Posterior cingulate gyrus (tissue), 11 donors: ENCODE results near the gene GJB4.
"Not testable (repeated sequence)": the region's sequence is repeated elsewhere in the genome, so short reads cannot be mapped to it uniquely, and the experiment has no call there.

Source experiments
- DNase-seq, 10 donors: peaks; one replicate each; pipeline versions ENCODE4 v3.0.0 to v3.0.0-alpha.2; 2020 to 2021; ENCODE audit warnings: mixed read lengths in 3 of 10
- intact Hi-C: fragments of 100-400 bp; cut with DNase I; formaldehyde crosslinking; loops from one replicate; pipeline ENCODE4 v1.15.1; 2023

GJB4 gene

GRCh38 chr1:34759503-34760357, at the start of gene GJB4:
Gene GJB4, plus strand, starts transcription at chr1:34759740. Its CDS starts 1,515 bp downstream, at chr1:34761255.
- DNase-seq, result peak in 2 of 10 donors; percentile 17 to 26
- intact Hi-C loops, result no loop called here

GRCh38 chr1:34710812-34711211, 48.7 kb upstream of the GJB4 start:
- DNase-seq, result no peak
- intact Hi-C loops, result no loop called here

DNA sequence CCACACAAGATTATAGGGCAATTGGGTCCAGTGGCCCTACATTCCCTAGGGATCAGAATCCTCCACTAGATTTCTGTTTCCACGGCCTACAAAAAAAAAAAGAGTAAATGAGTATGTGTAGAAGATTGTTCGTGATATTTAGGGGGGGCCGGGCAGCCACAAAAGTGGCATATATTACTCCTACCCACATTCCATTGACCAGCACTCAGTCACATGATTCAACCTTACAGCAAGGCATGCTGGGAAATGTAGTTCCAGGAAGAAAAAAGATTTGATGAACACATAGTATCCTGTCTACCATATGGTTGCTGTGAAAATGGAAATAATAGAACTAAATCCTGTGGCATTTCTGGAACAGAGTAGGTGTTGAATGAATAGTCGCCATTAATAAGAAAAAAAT, 48.1 kb upstream of the GJB4 start:
- DNase-seq, result no peak
- intact Hi-C loops, result no loop called here

DNA sequence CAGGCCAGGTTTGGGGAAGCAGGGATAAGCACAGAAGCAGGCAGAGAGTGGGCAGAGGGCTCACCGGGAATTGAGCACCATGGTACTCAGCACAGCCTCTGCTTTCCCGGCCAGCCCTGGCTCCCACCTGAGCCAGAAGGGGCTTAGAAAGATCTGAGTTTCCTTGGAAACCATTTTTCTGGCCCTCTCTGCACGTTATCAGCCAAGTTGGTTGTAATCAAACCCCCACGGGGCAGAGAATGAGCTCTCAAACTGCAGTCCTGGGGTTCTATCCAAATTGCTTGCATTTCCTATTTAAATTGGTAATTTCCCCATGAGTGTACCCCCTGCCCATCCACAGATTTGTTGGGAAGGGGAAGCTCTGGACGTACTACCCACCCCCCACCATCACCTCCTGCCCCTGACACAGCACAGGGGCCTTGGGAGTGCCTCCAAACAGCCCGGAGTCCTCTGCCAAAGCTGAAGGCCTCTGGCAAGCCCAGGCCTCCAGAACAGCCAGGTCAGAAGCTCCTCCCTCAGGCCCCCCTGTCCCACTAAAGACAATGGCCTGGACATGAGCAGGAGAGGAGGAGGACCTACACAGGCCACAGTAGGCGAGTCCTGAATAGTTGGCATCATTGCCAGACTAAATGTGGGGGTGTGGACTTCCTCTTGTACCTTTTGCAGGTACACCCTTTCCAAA, 47.4 kb upstream of the GJB4 start:
- DNase-seq, result peak in 1 of 10 donors; percentile 83
- intact Hi-C loops, result no loop called here

- DNase-seq, result no peak
- intact Hi-C loops, result no loop called here
Observed at GRCh38 chr1:34713443-34713842, 46.1 kb upstream of the GJB4 start.

- DNase-seq, result no peak
- intact Hi-C loops, result no loop called here
Observed at GRCh38 chr1:34714386-34714785, 45.2 kb upstream of the GJB4 start.

DNA sequence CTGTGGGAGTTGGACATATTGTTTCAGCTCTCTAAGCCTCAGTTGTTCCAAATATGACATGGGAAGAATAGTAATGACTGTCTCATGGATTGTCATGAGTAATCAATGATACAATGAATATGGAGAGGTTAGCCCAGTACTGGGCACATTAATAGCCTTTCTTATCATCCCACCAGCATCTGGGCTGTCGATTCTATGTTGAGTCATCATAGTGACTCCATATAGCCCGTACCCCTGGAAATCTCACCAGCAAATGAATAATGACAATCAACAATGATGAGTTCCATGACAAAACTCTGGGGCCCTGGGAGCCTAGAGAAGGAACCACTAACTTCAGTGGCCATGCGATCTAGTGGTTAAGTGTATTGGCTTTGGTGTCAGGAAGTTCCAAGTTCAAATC, 44.4 kb upstream of the GJB4 start:
- DNase-seq, result no peak
- intact Hi-C loops, result no loop called here

- no peak for DNase-seq
- intact Hi-C loops, result no loop called here
Observed at GRCh38 chr1:34721241-34721640, 38.3 kb upstream of the GJB4 start.

DNA sequence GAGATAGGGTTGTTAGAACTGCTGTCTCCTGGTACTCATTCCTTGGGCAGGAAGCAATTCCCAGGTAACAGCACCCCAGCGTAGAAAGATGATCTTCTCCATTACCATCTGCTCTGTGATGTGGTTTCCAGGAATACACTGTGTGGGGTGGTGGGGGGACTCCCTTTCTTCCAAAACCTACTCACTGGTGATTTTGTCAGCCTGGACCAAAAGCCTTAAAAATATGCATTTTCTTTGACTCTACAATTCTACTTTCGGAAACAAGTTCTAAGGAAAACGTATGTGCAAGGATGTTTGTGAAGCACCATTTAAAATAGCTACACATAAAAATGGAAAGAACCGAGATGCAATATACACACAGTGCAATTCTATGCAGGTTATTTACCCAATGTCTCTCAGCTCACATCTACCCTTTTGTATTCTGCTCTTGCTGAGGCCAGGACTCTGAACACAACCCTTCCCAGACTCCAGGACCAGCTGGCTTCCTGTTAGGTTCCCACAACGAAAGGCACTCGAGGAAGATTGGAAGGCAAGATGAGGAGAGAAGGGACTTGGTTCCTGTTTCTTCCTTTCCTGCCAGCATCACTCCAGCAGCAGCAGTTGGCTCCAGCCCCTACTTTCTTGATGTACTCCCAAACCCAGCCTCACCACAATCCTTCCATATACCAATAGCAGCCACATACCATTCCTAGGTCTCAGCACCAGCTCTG, 37.7 kb upstream of the GJB4 start:
- intact Hi-C loops, result no loop called here
- no peak for DNase-seq

DNA sequence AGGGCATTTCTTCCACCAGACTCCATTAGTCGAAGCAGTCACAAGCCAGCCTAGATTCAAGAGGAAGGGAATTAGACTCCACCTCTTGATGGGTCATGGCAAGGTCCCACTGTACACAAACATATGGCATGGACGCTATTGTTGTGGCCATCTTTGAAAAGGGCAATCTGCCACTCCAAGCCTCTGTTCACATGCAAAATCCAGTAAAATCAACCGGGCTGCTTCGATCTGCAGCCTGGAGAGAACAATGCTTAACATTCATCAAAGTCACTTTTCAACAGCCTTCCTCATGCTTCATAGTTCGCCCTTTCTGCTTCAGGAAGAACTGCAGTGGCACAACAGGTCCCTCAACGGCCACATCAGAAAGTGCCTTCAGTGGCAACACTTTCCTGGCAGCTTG, 32.7 kb upstream of the GJB4 start:
- intact Hi-C loops, result no loop called here
- DNase-seq, result no peak

DNA sequence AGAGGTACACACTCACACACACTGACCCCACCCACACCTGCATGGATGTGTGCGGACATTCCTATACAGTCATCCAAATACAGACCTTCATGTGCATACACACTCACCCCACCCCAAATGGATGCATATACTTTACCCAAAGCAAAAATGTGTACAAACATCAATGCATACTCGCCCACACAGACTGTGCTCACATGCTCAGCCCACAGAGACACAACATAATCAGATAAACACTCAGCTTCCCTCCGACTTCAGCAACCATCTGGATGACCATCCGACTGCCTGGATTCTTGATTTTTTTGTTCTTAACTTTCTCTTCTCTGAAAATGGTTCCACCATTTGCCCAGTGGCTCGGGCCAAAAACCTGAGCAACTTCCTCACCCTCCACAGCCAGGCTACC, 29.1 kb upstream of the GJB4 start:
- intact Hi-C loops, result no loop called here
- DNase-seq, result no peak

DNA sequence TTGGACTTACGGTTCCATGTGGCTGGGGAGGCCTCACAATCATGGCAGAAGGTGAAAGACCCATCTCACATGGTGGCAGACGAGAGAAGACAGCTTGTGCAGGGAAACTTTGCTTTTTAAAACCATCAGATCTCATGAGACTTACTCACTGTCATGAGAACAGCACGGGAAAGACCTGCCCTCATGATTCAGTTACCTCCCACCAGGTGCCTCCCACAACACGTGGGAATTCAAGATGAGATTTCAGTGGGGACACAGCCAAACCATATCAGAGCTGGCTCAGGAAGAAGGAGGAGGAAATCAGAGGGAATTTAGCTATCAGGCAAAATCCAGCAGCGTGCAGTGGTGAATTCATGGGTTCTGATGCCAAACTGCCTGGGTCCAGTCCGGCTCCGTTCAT, 26.7 kb upstream of the GJB4 start:
- DNase-seq, intact Hi-C loops: not testable (repeated sequence)

DNA sequence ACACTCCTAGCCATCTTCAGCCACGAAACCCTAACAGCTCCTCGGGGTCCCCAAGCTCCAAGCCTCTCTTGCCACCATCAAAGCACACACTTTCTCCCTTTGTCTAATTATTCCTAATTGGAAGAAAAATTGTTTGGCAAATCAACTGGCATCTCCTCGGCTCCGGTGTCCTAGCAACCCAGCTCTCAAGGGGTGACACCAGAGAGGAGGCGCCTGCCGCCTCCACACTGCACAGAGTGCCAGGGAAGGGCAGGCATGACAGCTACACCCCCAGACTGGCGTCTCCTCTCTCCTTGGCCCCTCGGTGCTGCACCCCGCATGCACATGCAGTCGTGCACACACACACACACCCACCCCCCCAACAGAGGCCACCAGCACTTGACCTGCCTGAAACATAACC, 22.8 kb upstream of the GJB4 start:
- DNase-seq, result no peak
- intact Hi-C loops, result no loop called here

DNA sequence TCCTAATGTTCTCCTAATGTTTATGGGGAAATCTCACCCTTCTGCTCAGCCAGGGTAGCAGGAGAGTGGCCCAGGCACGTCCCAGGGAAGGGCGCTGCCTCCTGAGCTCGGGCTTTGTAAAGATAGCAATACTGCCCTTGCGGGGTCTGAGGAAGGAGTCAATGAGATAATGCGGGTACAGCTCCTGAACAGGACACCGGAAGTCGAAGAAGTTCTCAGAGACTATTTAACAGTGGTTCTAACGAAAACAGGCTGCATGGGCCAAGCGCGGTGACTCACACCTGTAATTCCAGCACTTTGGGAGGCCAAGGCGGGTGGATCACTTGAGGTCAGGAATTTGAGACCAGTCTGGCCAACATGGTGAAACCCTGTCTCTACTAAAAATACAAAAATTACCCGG, 22.3 kb upstream of the GJB4 start:
- DNase-seq, intact Hi-C loops: not testable (repeated sequence)

- intact Hi-C loops, result loop anchor here (5.0 to 10.0 kb wide), 2 partner anchors 142 to 275 kb away; no protein-coding TSS in a partner anchor
- no peak for DNase-seq
Observed at GRCh38 chr1:34739613-34740012, 19.9 kb upstream of the GJB4 start.

- intact Hi-C loops, result loop anchor here (5.0 to 10.0 kb wide), 2 partner anchors 143 to 276 kb away; no protein-coding TSS in a partner anchor
- no peak for DNase-seq
Observed at GRCh38 chr1:34740161-34740868, 19.2 kb upstream of the GJB4 start.

DNA sequence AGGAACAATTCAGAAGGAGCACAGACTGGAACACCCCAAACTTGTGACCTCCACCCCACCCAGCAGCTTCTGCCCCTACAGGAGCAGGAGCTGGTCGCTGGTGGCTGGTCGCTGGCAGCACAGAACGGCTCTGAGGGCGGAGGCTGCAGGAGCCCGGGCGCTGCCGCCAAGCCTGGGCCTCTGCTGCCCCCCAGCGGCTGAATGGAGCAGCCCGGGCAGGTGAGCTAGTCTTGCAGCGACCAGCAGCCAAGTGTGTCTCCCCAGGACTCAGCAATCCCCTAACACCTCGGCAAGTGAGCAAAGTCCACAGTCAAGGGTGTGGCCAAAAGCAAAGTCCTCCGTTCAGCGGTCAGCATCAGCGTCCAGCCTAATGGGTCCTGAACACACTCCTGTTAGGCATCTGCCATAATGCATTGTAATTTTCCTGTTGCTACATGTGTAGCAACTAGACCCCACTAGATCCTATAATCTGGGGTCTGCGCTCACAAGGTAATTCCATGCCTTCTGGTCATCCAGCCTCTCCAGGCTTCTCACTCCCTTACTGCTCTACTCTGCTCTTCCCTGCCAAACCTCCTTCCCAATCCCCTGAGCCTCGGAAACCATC, 16.8 kb upstream of the GJB4 start:
- DNase-seq, result peak; percentile 69 to 98 (median 86)
- intact Hi-C loops, result loop anchor here (2.0 to 10.0 kb wide), 3 partner anchors 145 to 1110 kb away; no protein-coding TSS in a partner anchor

DNA sequence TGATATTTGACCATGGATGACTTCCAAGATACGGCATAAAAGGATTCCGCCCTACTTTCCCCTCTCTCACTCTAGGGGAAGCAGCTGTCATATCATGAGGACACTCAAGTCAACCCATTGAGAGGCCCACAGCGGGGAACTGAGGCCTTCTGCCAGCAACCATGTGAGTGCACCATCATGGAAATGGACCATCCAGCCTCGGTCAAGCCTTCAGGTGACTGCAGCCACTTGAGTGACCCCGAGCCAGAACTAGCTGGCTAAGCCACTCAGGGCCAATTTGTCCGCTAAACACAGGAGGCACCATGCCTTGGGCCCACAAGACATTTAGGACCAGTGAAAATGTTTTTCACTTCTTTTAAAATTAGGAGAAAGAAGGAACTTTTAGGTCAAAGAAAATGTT, 15.8 kb upstream of the GJB4 start:
- DNase-seq, result peak in 1 of 10 donors; percentile 56
- intact Hi-C loops, result loop anchor here (2.0 to 10.0 kb wide), 3 partner anchors 146 to 1111 kb away; no protein-coding TSS in a partner anchor

GRCh38 chr1:34744851-34745250, 14.7 kb upstream of the GJB4 start:
- intact Hi-C loops, result loop anchor here (5.0 to 10.0 kb wide), 2 partner anchors 148 to 280 kb away; no protein-coding TSS in a partner anchor
- peak in 3 of 10 donors; percentile 38 to 82 (median 41) for DNase-seq

- intact Hi-C loops, result loop anchor here (10.0 kb wide), 1 partner anchor 281 kb away; no protein-coding TSS in a partner anchor
- no peak for DNase-seq
Observed at GRCh38 chr1:34745666-34746065, 13.9 kb upstream of the GJB4 start.
